ENCODE results near the gene ISOC1.

ISOC1 gene

DNA sequence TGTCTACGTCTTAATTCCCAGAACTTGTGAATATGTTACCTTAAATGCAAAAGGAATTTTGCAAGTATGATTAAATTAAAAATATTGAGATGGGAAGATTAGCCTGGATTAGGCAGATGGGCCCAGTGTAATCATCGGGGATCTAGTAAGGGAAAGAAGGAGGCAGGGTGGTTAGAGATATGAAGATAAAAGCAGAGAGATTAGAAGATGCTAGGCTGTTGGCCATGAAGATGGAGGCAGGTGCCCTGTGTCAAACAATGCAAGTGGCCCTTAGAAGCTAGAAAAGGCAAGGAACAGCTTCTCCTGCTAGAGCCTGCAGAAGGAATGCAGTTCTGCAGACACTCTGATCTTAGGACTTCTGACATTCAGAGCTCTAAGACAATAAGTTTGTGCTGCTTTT lies 28.8 kb upstream of the ISOC1 start:
- no peak for ATAC-seq (ENCODE audit: low read depth)
- no peak overlapping the region for H3K27ac ChIP-seq (ENCODE audit: poor library complexity, severe bottlenecking)
- no peaks in the 10 kb centered on the region for H3K9me3 ChIP-seq (ENCODE audit: severe bottlenecking)
- TF ChIP-seq, protein P1, sequence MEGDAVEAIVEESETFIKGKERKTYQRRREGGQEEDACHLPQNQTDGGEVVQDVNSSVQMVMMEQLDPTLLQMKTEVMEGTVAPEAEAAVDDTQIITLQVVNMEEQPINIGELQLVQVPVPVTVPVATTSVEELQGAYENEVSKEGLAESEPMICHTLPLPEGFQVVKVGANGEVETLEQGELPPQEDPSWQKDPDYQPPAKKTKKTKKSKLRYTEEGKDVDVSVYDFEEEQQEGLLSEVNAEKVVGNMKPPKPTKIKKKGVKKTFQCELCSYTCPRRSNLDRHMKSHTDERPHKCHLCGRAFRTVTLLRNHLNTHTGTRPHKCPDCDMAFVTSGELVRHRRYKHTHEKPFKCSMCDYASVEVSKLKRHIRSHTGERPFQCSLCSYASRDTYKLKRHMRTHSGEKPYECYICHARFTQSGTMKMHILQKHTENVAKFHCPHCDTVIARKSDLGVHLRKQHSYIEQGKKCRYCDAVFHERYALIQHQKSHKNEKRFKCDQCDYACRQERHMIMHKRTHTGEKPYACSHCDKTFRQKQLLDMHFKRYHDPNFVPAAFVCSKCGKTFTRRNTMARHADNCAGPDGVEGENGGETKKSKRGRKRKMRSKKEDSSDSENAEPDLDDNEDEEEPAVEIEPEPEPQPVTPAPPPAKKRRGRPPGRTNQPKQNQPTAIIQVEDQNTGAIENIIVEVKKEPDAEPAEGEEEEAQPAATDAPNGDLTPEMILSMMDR (IDR thresholded peaks at IDR 0.05; ENCODE audit: poor library complexity, severe bottlenecking), result no peak
- DNase-seq (ENCODE audit: low spot score), result no peak
- H3K4me1 ChIP-seq (ENCODE audit: insufficient read depth, poor library complexity, severe bottlenecking), result no peaks in the 10 kb centered on the region
- no peaks in the 10 kb centered on the region for H3K36me3 ChIP-seq (ENCODE audit: low read depth)
- H3K4me3 ChIP-seq (ENCODE audit: severe bottlenecking), result no peak overlapping the region
- peaks cover 11% of the 10 kb centered on the region for H3K27me3 ChIP-seq (ENCODE audit: insufficient read depth, poor library complexity, severe bottlenecking)

DNA sequence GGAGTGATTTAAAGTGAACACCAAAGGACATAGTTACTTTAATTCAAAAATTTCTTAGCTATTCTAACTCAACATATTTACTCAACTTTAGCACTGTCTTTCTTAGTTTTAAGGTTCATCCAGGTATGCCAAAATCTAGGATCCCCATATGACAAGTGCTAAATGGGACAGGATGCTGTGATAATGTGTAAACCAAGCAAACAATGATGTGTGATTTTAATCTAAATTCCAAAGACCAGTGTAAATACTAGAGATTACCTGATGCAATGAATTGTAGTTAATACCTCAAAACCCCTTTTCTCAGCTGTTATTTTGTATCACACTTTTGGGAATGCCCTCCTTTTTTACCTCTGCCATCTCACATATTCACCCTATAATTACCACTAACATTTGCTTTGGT lies 26.8 kb upstream of the ISOC1 start:
- TF ChIP-seq, protein P1 (IDR thresholded peaks at IDR 0.05; ENCODE audit: poor library complexity, severe bottlenecking), result no peak
- H3K9me3 ChIP-seq (ENCODE audit: severe bottlenecking), result no peaks in the 10 kb centered on the region
- H3K4me1 ChIP-seq (ENCODE audit: insufficient read depth, poor library complexity, severe bottlenecking), result peaks cover 4% of the 10 kb centered on the region
- H3K27ac ChIP-seq (ENCODE audit: poor library complexity, severe bottlenecking), result no peak overlapping the region
- peaks cover 11% of the 10 kb centered on the region for H3K27me3 ChIP-seq (ENCODE audit: insufficient read depth, poor library complexity, severe bottlenecking)
- no peak overlapping the region for H3K4me3 ChIP-seq (ENCODE audit: severe bottlenecking)
- DNase-seq (ENCODE audit: low spot score), result no peak
- no peak for ATAC-seq (ENCODE audit: low read depth)
- H3K36me3 ChIP-seq (ENCODE audit: low read depth), result no peaks in the 10 kb centered on the region

DNA sequence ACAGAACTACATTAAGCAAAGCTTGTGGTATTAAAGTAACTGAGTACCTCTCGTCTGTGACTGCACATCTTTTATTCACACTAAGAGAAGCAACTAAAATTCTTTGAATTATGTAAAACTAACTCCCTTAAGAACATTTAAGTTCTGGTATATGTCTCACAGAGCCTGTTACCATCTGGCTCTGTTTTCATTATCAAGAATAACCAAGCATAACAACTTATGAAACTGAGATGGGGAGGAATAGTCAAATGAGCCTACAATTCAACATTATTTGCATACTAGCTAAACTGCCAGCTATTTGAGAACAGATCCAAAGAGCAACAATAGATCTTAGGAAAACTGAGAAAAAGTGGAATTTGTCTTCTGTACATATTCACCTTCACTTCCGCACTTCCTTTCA lies 25.3 kb upstream of the ISOC1 start:
- Histone ChIP-seq H3K27ac (ENCODE audit: poor library complexity, severe bottlenecking) (no peak overlapping the region), H3K36me3 (ENCODE audit: low read depth) (no peaks in the 10 kb centered on the region), H3K4me3 (ENCODE audit: severe bottlenecking) (no peak overlapping the region), H3K4me1 (ENCODE audit: insufficient read depth, poor library complexity, severe bottlenecking) (peaks cover 4% of the 10 kb centered on the region), H3K27me3 (ENCODE audit: insufficient read depth, poor library complexity, severe bottlenecking) (peaks cover 11% of the 10 kb centered on the region), H3K9me3 (ENCODE audit: severe bottlenecking) (no peaks in the 10 kb centered on the region)
- DNase-seq (ENCODE audit: low spot score), result no peak
- ATAC-seq (ENCODE audit: low read depth), result no peak
- TF ChIP-seq, protein P1 (IDR thresholded peaks at IDR 0.05; ENCODE audit: poor library complexity, severe bottlenecking), result no peak

DNA sequence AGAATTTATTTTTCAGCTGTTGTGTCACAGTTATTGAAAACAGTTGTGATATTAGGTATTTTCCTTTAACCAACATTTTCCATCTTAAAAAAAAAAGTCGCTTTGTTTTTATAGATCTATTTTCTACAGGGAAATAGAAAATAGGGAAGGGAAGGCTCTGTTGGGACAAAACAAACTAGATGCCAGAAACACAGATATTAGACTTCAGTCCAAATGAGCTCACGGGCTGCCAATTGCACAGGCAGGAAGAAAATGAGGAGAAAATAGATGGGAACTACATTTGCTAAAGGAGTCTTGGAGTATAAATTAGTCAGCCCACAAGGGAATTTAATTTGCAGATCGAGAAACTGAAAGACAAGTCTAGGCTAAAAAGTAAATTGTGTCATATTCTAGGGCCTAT lies 21.4 kb upstream of the ISOC1 start:
- DNase-seq (ENCODE audit: low spot score), result no peak
- Histone ChIP-seq H3K27ac (ENCODE audit: poor library complexity, severe bottlenecking) (no peak overlapping the region), H3K4me1 (ENCODE audit: insufficient read depth, poor library complexity, severe bottlenecking) (peaks cover 4% of the 10 kb centered on the region), H3K27me3 (ENCODE audit: insufficient read depth, poor library complexity, severe bottlenecking) (peaks cover 15% of the 10 kb centered on the region), H3K4me3 (ENCODE audit: severe bottlenecking) (no peak overlapping the region), H3K9me3 (ENCODE audit: severe bottlenecking) (no peaks in the 10 kb centered on the region), H3K36me3 (ENCODE audit: low read depth) (no peaks in the 10 kb centered on the region)
- ATAC-seq (ENCODE audit: low read depth), result no peak
- TF ChIP-seq, protein P1 (IDR thresholded peaks at IDR 0.05; ENCODE audit: poor library complexity, severe bottlenecking), result no peak

DNA sequence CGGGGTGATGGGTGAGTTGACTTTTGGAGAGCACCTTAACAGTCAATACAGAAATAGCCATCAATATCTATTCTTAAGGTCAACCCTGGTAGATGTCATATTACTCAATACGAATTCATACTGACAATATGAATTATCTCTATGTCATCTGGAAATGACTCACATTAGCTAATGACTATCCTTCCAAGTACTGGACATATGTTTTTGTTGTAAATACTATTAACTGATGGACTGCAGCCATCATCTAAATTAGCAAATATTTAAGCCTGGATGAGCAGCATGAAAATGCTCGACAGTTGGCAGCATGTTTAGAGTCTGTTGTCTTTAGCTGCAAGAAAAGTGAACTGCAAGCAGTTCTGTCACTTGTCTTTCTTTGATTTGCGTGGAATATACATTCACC lies 19.6 kb upstream of the ISOC1 start:
- DNase-seq (ENCODE audit: low spot score) (no peak), ATAC-seq (ENCODE audit: low read depth) (peak; percentile 25; the same call in 1 of the 3 replicates)
- H3K4me3 ChIP-seq (ENCODE audit: severe bottlenecking), result no peak overlapping the region
- H3K4me1 ChIP-seq (ENCODE audit: insufficient read depth, poor library complexity, severe bottlenecking), result peaks cover 4% of the 10 kb centered on the region
- no peaks in the 10 kb centered on the region for H3K36me3 ChIP-seq (ENCODE audit: low read depth)
- H3K27ac ChIP-seq (ENCODE audit: poor library complexity, severe bottlenecking), result no peak overlapping the region
- TF ChIP-seq, protein P1 (IDR thresholded peaks at IDR 0.05; ENCODE audit: poor library complexity, severe bottlenecking), result no peak
- H3K27me3 ChIP-seq (ENCODE audit: insufficient read depth, poor library complexity, severe bottlenecking), result peaks cover 6% of the 10 kb centered on the region
- no peaks in the 10 kb centered on the region for H3K9me3 ChIP-seq (ENCODE audit: severe bottlenecking)
